SK-N-SH (cell line): Measurements from ENCODE around the gene SLC22A5. TPM values are rescaled to one million over a fixed set of nuclear protein-coding genes. Genes with fewer than 3 reads are reported as not detected.

Source experiments
- CTCF ChIA-PET: fragments of 300-600, 350-600 bp; formaldehyde crosslinking; extraction: SDS; loops from one replicate; lab custom pipeline; 2021; lab: Yijun Ruan, JAX
- POLR2A ChIA-PET: fragments of 350-600 bp; sonication (Branson Sonifier 250); formaldehyde crosslinking; extraction: SDS; loops from one replicate; lab custom pipeline; 2020; ENCODE audit warnings: antibody characterized with exemption, inconsistent platforms; lab: Yijun Ruan, JAX
- DNase-seq: peaks from one replicate; pipeline ENCODE4 v3.0.0; 2012
- H2AFZ ChIP-seq: fragments of 200-600 bp; sonication (generic); 2 replicates; pipeline ENCODE4 v1.8.1; 2016; ENCODE audit warnings: antibody characterized with exemption, mild to moderate bottlenecking, low read depth
- H3F3A ChIP-seq: fragments of 200-600 bp; sonication (generic); replicated peaks from 2 replicates; pipeline ENCODE3; 2016; ENCODE audit warnings: antibody characterized with exemption, mild to moderate bottlenecking; ENCODE audit not compliant: insufficient read depth
- H3K27ac ChIP-seq, 2 experiments: fragments of 200-500 bp in 1 of 2; fragments of 200-600 bp in 1 of 2; sonication (Bioruptor generic) in 1 of 2; sonication (generic), shearing (Covaris generic) in 1 of 2; 2 replicates each; pipeline versions ENCODE4 v1.5.1 to v1.6.1; 2014 to 2016; ENCODE audit warnings: low read depth in 2 of 2, inconsistent platforms in 1 of 2, low read length in 1 of 2, mild to moderate bottlenecking in 1 of 2, mixed read lengths in 1 of 2
- H3K27me3 ChIP-seq: fragments of 200-600 bp; sonication (generic), shearing (Covaris generic); 2 replicates; pipeline ENCODE4 v1.6.1; 2016; ENCODE audit warnings: mixed run types; ENCODE audit not compliant: insufficient read depth
- H3K36me3 ChIP-seq, 2 experiments: fragments of 200-500 bp in 1 of 2; fragments of 200-600 bp in 1 of 2; sonication (Bioruptor generic) in 1 of 2; sonication (generic) in 1 of 2; replicated peaks in 1 of 2; 2 replicates each; pipeline versions ENCODE3 to v1.5.1; 2014 to 2016; ENCODE audit warnings: low read length in 1 of 2, mild to moderate bottlenecking in 1 of 2; ENCODE audit not compliant: insufficient read depth in 2 of 2, control insufficient read depth in 1 of 2
- H3K4me1 ChIP-seq, 2 experiments: fragments of 200-500 bp in 1 of 2; fragments of 200-600 bp in 1 of 2; sonication (Bioruptor generic) in 1 of 2; sonication (generic), shearing (Covaris generic) in 1 of 2; 2 replicates each; pipeline versions ENCODE4 v1.5.1 to v1.6.1; 2014 to 2016; ENCODE audit warnings: low read depth in 1 of 2, low read length in 1 of 2, mixed run types in 1 of 2; ENCODE audit not compliant: insufficient read depth in 2 of 2, control insufficient read depth in 1 of 2
- H3K4me2 ChIP-seq: fragments of 200-600 bp; sonication (generic), shearing (Covaris generic); 2 replicates; pipeline ENCODE4 v1.6.1; 2017; ENCODE audit warnings: mixed run types
- H3K4me3 ChIP-seq, 2 experiments: fragments of 200-500 bp in 1 of 2; fragments of 200-600 bp in 1 of 2; sonication (Bioruptor generic) in 1 of 2; sonication (generic), shearing (Covaris generic) in 1 of 2; 2 replicates each; pipeline versions ENCODE4 v1.5.1 to v1.8.1; 2014 to 2016; ENCODE audit warnings: low read depth in 2 of 2, inconsistent platforms in 1 of 2, low read length in 1 of 2, mild to moderate bottlenecking in 1 of 2, mixed read lengths in 1 of 2, moderate library complexity in 1 of 2
- H3K79me2 ChIP-seq: fragments of 200-600 bp; sonication (generic); 2 replicates; pipeline ENCODE4 v1.8.1; 2017; ENCODE audit warnings: mild to moderate bottlenecking; ENCODE audit not compliant: insufficient read depth
- H3K9ac ChIP-seq: fragments of 200-600 bp; sonication (generic); 2 replicates; pipeline ENCODE4 v1.6.1; 2017; ENCODE audit warnings: mixed run types
- H3K9me2 ChIP-seq: fragments of 200-600 bp; sonication (generic); 2 replicates; pipeline ENCODE4 v1.6.1; 2017; ENCODE audit warnings: mixed run types
- H3K9me3 ChIP-seq: fragments of 200-600 bp; sonication (generic); 2 replicates; pipeline ENCODE4 v1.6.1; 2017; ENCODE audit warnings: mixed run types, mild to moderate bottlenecking, moderate library complexity
- H4K20me1 ChIP-seq: fragments of 200-600 bp; sonication (generic); 2 replicates; pipeline ENCODE4 v1.6.1; 2017; ENCODE audit warnings: mild to moderate bottlenecking, mixed run types; ENCODE audit not compliant: insufficient read depth
- FOXJ3 ChIP-seq: sonication (generic); formaldehyde crosslinking; IDR thresholded peaks from 2 replicates; pipeline ENCODE4 v1.5.1; 2020; ENCODE audit warnings: mild to moderate bottlenecking, missing genetic modification reagents
- IRF3 ChIP-seq: fragments of 150-350 bp; IDR thresholded peaks from 2 replicates; pipeline ENCODE4 v1.6.1; 2016; ENCODE audit warnings: mild to moderate bottlenecking, low read depth, low read length
- MEF2A ChIP-seq: IDR thresholded peaks from 2 replicates; pipeline ENCODE4 v1.4.0; 2012; ENCODE audit warnings: low read depth, borderline replicate concordance
- PBX3 ChIP-seq: IDR thresholded peaks from 2 replicates; pipeline ENCODE4; 2012
- RAD21 ChIP-seq: IDR thresholded peaks from 2 replicates; pipeline ENCODE4 v1.6.1; 2012; ENCODE audit warnings: mild to moderate bottlenecking, low read length
- RCOR1 ChIP-seq: fragments of 150-350 bp; IDR thresholded peaks from 2 replicates; pipeline ENCODE4 v1.6.1; 2017; ENCODE audit warnings: antibody characterized with exemption, low read length
- SIN3A ChIP-seq: IDR thresholded peaks from 2 replicates; pipeline ENCODE4 v1.6.1; 2012; ENCODE audit warnings: low read depth, mild to moderate bottlenecking, low read length, moderate library complexity, borderline replicate concordance
- USF2 ChIP-seq: fragments of 150-350 bp; IDR thresholded peaks from 2 replicates; pipeline ENCODE4 v1.6.1; 2017; ENCODE audit warnings: antibody characterized with exemption, low read length, low read depth, borderline replicate concordance
- WGBS: methylation state at CpG from one replicate; pipeline ENCODE4 v1.1.6; 2017; ENCODE audit warnings: low lambda C conversion rate; 5-methylcytosine and 5-hydroxymethylcytosine counted together
- polyA plus RNA-seq, 3 experiments: library from polyadenylated mRNA; depleted of rRNA; stranded (reverse); fragments of >200 nt; gene quantifications; 2 replicates each; pipeline ENCODE4 v1.2.3, GENCODE V29; 2012

SLC22A5 gene
- polyA plus RNA-seq, 1 of the 3 experiments (the other 2 are of a cell fraction): 8.3 TPM

- CTCF ChIA-PET: interaction anchor here (1.0 to 1.1 kb wide), 4 partner anchors 25 to 91 kb away, joined by 3 to 5 read pairs (median 4); no protein-coding TSS in a partner anchor
- DNase-seq: no peak
- no peaks in the 10 kb centered on the region for H3K9me3 ChIP-seq
- no peak overlapping the region for H3K4me2 ChIP-seq
- H4K20me1 ChIP-seq: no peaks in the 10 kb centered on the region
- no peak overlapping the region for H3K27ac ChIP-seq
- TF ChIP-seq USF2: no peak
- no peak for TF ChIP-seq IRF3
- no peak for TF ChIP-seq RCOR1
- TF ChIP-seq FOXJ3: no peak
- no peak for TF ChIP-seq PBX3
- TF ChIP-seq MEF2A: no peak
- no peak for TF ChIP-seq SIN3A
- TF ChIP-seq, all 33 proteins: peak for 0
- no peaks in the 10 kb centered on the region for H3K36me3 ChIP-seq
- H3K27me3 ChIP-seq: no peaks in the 10 kb centered on the region
- H3K4me3 ChIP-seq: no peak overlapping the region
- WGBS: no CpG with 5 or more reads among the region's 2 CpGs
- H3K9me2 ChIP-seq: no peaks in the 10 kb centered on the region
- POLR2A ChIA-PET: interaction anchor here (0.6 kb wide), 1 partner anchor 107 kb away, joined by 3 read pairs; no protein-coding TSS in a partner anchor
- no peak overlapping the region for H3K9ac ChIP-seq
- peaks cover 3% of the 10 kb centered on the region for H3F3A ChIP-seq
- H3K79me2 ChIP-seq: no peaks in the 10 kb centered on the region
- H2AFZ ChIP-seq: no peak overlapping the region
- H3K4me1 ChIP-seq: peaks cover 3 to 20% of the 10 kb centered on the region in 2 experiments; a peak in 3 of 4 replicates
Observed at GRCh38 chr5:132435886-132436285, 66.4 kb downstream of the SLC22A5 start.

- H3K27ac ChIP-seq: peak overlapping the region in 1 of 2 experiments; percentile 82; a peak in 2 of 4 replicates
- CTCF ChIA-PET: interaction anchor here (0.8 to 1.1 kb wide), 3 partner anchors 26 to 52 kb away, joined by 3 to 5 read pairs (median 4); no protein-coding TSS in a partner anchor
- POLR2A ChIA-PET: no interaction called here
- no peak for DNase-seq
- H3F3A ChIP-seq: peaks cover 3% of the 10 kb centered on the region
- TF ChIP-seq IRF3 (no peak), RAD21 (no peak)
- H3K79me2 ChIP-seq: no peaks in the 10 kb centered on the region
- 0 out of 2 replicates have a peak overlapping the region, but pooled peaks have one; percentile 12 for H3K4me2 ChIP-seq
- no peaks in the 10 kb centered on the region for H3K36me3 ChIP-seq
- no peaks in the 10 kb centered on the region for H3K9me3 ChIP-seq
- H2AFZ ChIP-seq: no peak overlapping the region
- no peak overlapping the region for H3K4me3 ChIP-seq
- 95% methylated on average over 3 of the region's 3 CpGs for WGBS
- H4K20me1 ChIP-seq: no peaks in the 10 kb centered on the region
- peak overlapping the region; percentile 15; the same call in 1 of the 2 replicates for H3K9ac ChIP-seq
- H3K9me2 ChIP-seq: no peaks in the 10 kb centered on the region
- H3K4me1 ChIP-seq: peaks cover 3 to 20% of the 10 kb centered on the region in 2 experiments; a peak in 3 of 4 replicates
- H3K27me3 ChIP-seq: no peaks in the 10 kb centered on the region
Observed at GRCh38 chr5:132436936-132437335, 67.4 kb downstream of the SLC22A5 start.
